Measurements from ENCODE around the gene DBN1.

DBN1 gene

GRCh38 chr5:177474846-177475562, 1.6 kb upstream of the DBN1 start:
- in situ Hi-C loops (cut with MboI; ENCODE audit: low sequenced_read_pairs, unreplicated experiment), result no loop called here
- TF ChIP-seq CTCF (IDR thresholded peaks at IDR 0.05; ENCODE audit: borderline replicate concordance, control extremely low read depth, extremely low read depth, insufficient read depth, missing control alignments), result no peak
- no peak for DNase-seq (ENCODE audit: low spot score)

- no peak for TF ChIP-seq CTCF (IDR thresholded peaks at IDR 0.05; ENCODE audit: borderline replicate concordance, control extremely low read depth, extremely low read depth, insufficient read depth, missing control alignments)
- in situ Hi-C loops (cut with MboI; ENCODE audit: low sequenced_read_pairs, unreplicated experiment), result no loop called here
- DNase-seq (ENCODE audit: low spot score), result no peak
Observed at GRCh38 chr5:177474002-177474476, 605 bp upstream of the DBN1 start.

GRCh38 chr5:177472460-177473442, 683 bp downstream of the DBN1 start:
- in situ Hi-C loops (cut with MboI; ENCODE audit: low sequenced_read_pairs, unreplicated experiment), result no loop called here
- peak; percentile 90 for DNase-seq (ENCODE audit: low spot score)
- TF ChIP-seq CTCF (IDR thresholded peaks at IDR 0.05; ENCODE audit: borderline replicate concordance, control extremely low read depth, extremely low read depth, insufficient read depth, missing control alignments), result no peak

DNA sequence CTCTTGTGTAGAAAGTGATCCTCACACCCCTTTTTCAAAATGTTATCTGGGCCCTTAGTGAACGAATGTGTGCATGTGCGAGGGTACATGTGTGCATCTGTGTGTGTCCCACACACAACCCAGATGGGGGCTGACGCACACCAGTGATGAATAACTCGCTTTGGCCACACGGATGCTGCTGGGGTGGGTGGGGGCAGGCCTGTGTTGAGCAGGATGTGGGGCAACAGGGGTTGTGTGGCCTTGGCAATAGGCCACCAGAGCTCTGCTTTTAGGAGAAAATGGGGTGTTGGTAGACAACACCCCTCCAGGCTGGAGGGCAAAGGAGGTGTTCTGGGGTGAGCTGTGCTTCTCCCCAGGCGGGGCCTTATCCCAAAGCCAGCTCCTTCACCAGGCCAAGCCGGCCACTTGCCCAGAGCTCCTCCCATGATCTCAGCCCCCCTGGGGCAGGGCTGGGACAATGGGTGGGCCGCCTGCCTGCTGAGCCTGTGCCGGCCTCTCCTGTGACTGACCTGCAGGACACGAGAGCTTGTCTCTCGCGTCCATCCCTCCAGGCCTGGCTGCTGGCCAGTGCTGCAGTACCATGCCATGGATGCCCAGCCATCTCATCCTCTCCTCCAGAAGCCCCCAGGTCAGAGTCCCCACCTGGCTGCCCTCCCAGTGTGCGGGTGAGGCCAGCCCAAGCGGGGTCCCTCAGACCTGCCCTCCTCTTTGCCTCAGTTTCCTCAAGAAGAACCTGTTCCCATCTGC, 1.7 kb downstream of the DBN1 start:
- in situ Hi-C loops (cut with MboI; ENCODE audit: low sequenced_read_pairs, unreplicated experiment), result no loop called here
- DNase-seq (ENCODE audit: low spot score), result no peak
- TF ChIP-seq CTCF (IDR thresholded peaks at IDR 0.05; ENCODE audit: borderline replicate concordance, control extremely low read depth, extremely low read depth, insufficient read depth, missing control alignments), result no peak

- DNase-seq (ENCODE audit: low spot score), result no peak
- in situ Hi-C loops (cut with MboI; ENCODE audit: low sequenced_read_pairs, unreplicated experiment), result no loop called here
- TF ChIP-seq CTCF (IDR thresholded peaks at IDR 0.05; ENCODE audit: borderline replicate concordance, control extremely low read depth, extremely low read depth, insufficient read depth, missing control alignments), result no peak
Observed at GRCh38 chr5:177470759-177471536, 2.5 kb downstream of the DBN1 start.
